Ovary (tissue), 3 donors: ENCODE results near the gene INS.

Experiments used
- CTCF ChIP-seq, 3 donors: fragments of 450-650 bp in 2 of 3; fragments of 200-600 bp in 1 of 3; IDR thresholded peaks; one replicate each; pipeline versions ENCODE4 v1.5.1 to v1.8.0; 2016 to 2022; ENCODE audit warnings: antibody characterized with exemption in 3 of 3, mild to moderate bottlenecking in 1 of 3
- EP300 ChIP-seq: sonication (generic); formaldehyde crosslinking; IDR thresholded peaks from one replicate; pipeline ENCODE4 v1.6.1; 2017; ENCODE audit warnings: antibody characterized with exemption
- POLR2A ChIP-seq: fragments of 450-650 bp; IDR thresholded peaks from one replicate; pipeline ENCODE4 v1.6.1; 2017; ENCODE audit warnings: antibody characterized with exemption, mild to moderate bottlenecking, moderate library complexity
- donor health status: DM: no; HTN: no; CAD: no.

GRCh38 chr11:2200536-2200935 lies 39.5 kb upstream of the INS start:
- TF ChIP-seq CTCF (IDR thresholded peaks at IDR 0.05) (no peak), POLR2A (no peak), EP300 (no peak)
